H9 (cell line): ENCODE data around the gene PCSK1N. TPM values are rescaled to one million over a fixed set of nuclear protein-coding genes. Genes with fewer than 3 reads are reported as not detected.

Experiments
- DNase-seq: peaks from one replicate; pipeline ENCODE4 v3.0.0-alpha.2; 2017
- H2AFZ ChIP-seq: one replicate; pipeline ENCODE4 v1.6.1; 2013; ENCODE audit warnings: mild to moderate bottlenecking, low read length, control low read depth, moderate library complexity
- H2AK5ac ChIP-seq: 2 replicates; pipeline ENCODE4 v1.6.1; 2013; ENCODE audit warnings: low read length, control low read depth, mixed read lengths; ENCODE audit not compliant: insufficient read length
- H2BK120ac ChIP-seq: one replicate; pipeline ENCODE4 v1.6.1; 2013; ENCODE audit warnings: low read depth, mild to moderate bottlenecking, low read length, control low read depth, inconsistent platforms; ENCODE audit not compliant: poor library complexity, severe bottlenecking
- H2BK12ac ChIP-seq: 2 replicates; pipeline ENCODE4 v1.6.1; 2013; ENCODE audit warnings: low read length, control low read depth, mixed read lengths, low read depth; ENCODE audit not compliant: insufficient read length
- H2BK15ac ChIP-seq: 2 replicates; pipeline ENCODE4 v1.6.1; 2013; ENCODE audit warnings: low read depth, low read length, control low read depth
- H2BK20ac ChIP-seq: one replicate; pipeline ENCODE4 v1.6.1; 2013; ENCODE audit warnings: low read depth, mild to moderate bottlenecking, low read length, control low read depth, inconsistent platforms; ENCODE audit not compliant: poor library complexity, severe bottlenecking
- H2BK5ac ChIP-seq: 2 replicates; pipeline ENCODE4 v1.6.1; 2013; ENCODE audit warnings: low read length, control low read depth, mixed read lengths; ENCODE audit not compliant: insufficient read length
- H3K14ac ChIP-seq: 2 replicates; pipeline ENCODE4 v1.6.1; 2013; ENCODE audit warnings: low read length, control low read depth; ENCODE audit not compliant: insufficient read depth
- H3K18ac ChIP-seq: 2 replicates; pipeline ENCODE4 v1.6.1; 2013; ENCODE audit warnings: low read depth, mild to moderate bottlenecking, mixed read lengths, low read length, control low read depth; ENCODE audit not compliant: insufficient read length
- H3K23ac ChIP-seq: 2 replicates; pipeline ENCODE4 v1.6.1; 2013; ENCODE audit warnings: low read length, control low read depth, mixed read lengths, low read depth; ENCODE audit not compliant: insufficient read length
- H3K23me2 ChIP-seq: 2 replicates; pipeline ENCODE4 v1.6.1; 2013; ENCODE audit warnings: low read depth, mild to moderate bottlenecking, mixed read lengths, low read length, control low read depth; ENCODE audit not compliant: insufficient read length, poor library complexity, severe bottlenecking
- H3K27ac ChIP-seq: 2 replicates; pipeline ENCODE4 v1.5.1; 2013; ENCODE audit warnings: low read length, control low read depth, mixed read lengths, low read depth; ENCODE audit not compliant: insufficient read length
- H3K27me3 ChIP-seq: 2 replicates; pipeline ENCODE4 v1.6.1; 2013; ENCODE audit warnings: low read length, control low read depth, inconsistent platforms; ENCODE audit not compliant: insufficient read depth
- H3K4ac ChIP-seq: 2 replicates; pipeline ENCODE4 v1.6.1; 2013; ENCODE audit warnings: low read depth, mild to moderate bottlenecking, control low read depth, inconsistent platforms, low read length, moderate library complexity
- H3K4me1 ChIP-seq: 2 replicates; pipeline ENCODE4 v1.6.1; 2013; ENCODE audit warnings: low read length, control low read depth, inconsistent platforms; ENCODE audit not compliant: insufficient read depth
- H3K4me2 ChIP-seq: 2 replicates; pipeline ENCODE4 v1.6.1; 2013; ENCODE audit warnings: low read length, control low read depth, mixed read lengths; ENCODE audit not compliant: insufficient read length, insufficient read depth
- H3K56ac ChIP-seq: 2 replicates; pipeline ENCODE4 v1.6.1; 2013; ENCODE audit warnings: low read depth, mild to moderate bottlenecking, mixed read lengths, low read length, control low read depth; ENCODE audit not compliant: insufficient read length
- H3K79me1 ChIP-seq: 2 replicates; pipeline ENCODE4 v1.6.1; 2013; ENCODE audit warnings: low read depth, mild to moderate bottlenecking, moderate library complexity, low read length, control low read depth, inconsistent platforms; ENCODE audit not compliant: insufficient read depth, poor library complexity, severe bottlenecking
- H3K79me2 ChIP-seq: 2 replicates; pipeline ENCODE4 v1.6.1; 2013; ENCODE audit warnings: low read length, control low read depth, inconsistent platforms; ENCODE audit not compliant: insufficient read depth
- H3K9ac ChIP-seq: 2 replicates; pipeline ENCODE4 v1.6.1; 2013; ENCODE audit warnings: low read length, control low read depth, mixed read lengths; ENCODE audit not compliant: insufficient read length; ENCODE audit errors: extremely low read depth
- H3K9me3 ChIP-seq: one replicate; pipeline ENCODE4 v1.6.1; 2013; ENCODE audit warnings: low read depth, low read length, inconsistent platforms; ENCODE audit not compliant: control insufficient read depth
- H3T11ph ChIP-seq: one replicate; pipeline ENCODE4 v1.6.1; 2013; ENCODE audit warnings: mild to moderate bottlenecking, low read length, control low read depth, inconsistent platforms
- H4K20me1 ChIP-seq: one replicate; pipeline ENCODE4 v1.6.1; 2013; ENCODE audit not compliant: control insufficient read depth, insufficient read length, insufficient read depth
- H4K5ac ChIP-seq: 2 replicates; pipeline ENCODE4 v1.6.1; 2013; ENCODE audit warnings: low read depth, mild to moderate bottlenecking, mixed read lengths, low read length, control low read depth; ENCODE audit not compliant: insufficient read length
- H4K8ac ChIP-seq: replicated peaks from 2 replicates; pipeline ENCODE4 v1.6.1; 2013; ENCODE audit warnings: low read length, control low read depth, mixed read lengths, low read depth; ENCODE audit not compliant: insufficient read length
- H4K91ac ChIP-seq: 2 replicates; pipeline ENCODE4 v1.6.1; 2013; ENCODE audit warnings: low read depth, mild to moderate bottlenecking, moderate library complexity, mixed read lengths, low read length, control low read depth; ENCODE audit not compliant: insufficient read length
- H3K27ac Mint-ChIP-seq, 3 experiments: 2 replicates in 2 of 3; 3 replicates in 1 of 3; pipeline ENCODE4 v1.8.0; 2020 to 2021; ENCODE audit warnings: mixed read lengths in 3 of 3, mild to moderate bottlenecking in 1 of 3, moderate library complexity in 1 of 3
- H3K27me3 Mint-ChIP-seq: 2 replicates; pipeline ENCODE4 v1.8.0; 2021; ENCODE audit warnings: low read depth, mild to moderate bottlenecking, moderate library complexity, mixed read lengths
- H3K36me3 Mint-ChIP-seq, 3 experiments: 2 replicates in 2 of 3; 3 replicates in 1 of 3; pipeline ENCODE4 v1.8.0; 2020 to 2021; ENCODE audit warnings: low read depth in 3 of 3, mixed read lengths in 3 of 3; ENCODE audit not compliant: insufficient read depth in 1 of 3
- H3K4me1 Mint-ChIP-seq, 2 experiments: 2 replicates each; pipeline ENCODE4 v1.8.0; 2020; ENCODE audit warnings: mixed read lengths in 2 of 2
- H3K4me3 Mint-ChIP-seq, 2 experiments: 2 replicates in 1 of 2; 3 replicates in 1 of 2; pipeline ENCODE4 v1.8.0; 2020 to 2021; ENCODE audit warnings: mild to moderate bottlenecking in 2 of 2, mixed read lengths in 2 of 2, moderate library complexity in 1 of 2
- H3K9me3 Mint-ChIP-seq, 2 experiments: 2 replicates in 1 of 2; 3 replicates in 1 of 2; pipeline ENCODE4 v1.8.0; 2020; ENCODE audit warnings: mild to moderate bottlenecking in 2 of 2, mixed read lengths in 2 of 2, moderate library complexity in 1 of 2
- WGBS: extraction: QIAGEN DNeasy Blood & Tissue Kit; methylation state at CpG from one replicate; pipeline ENCODE4 v1.1.7; 2013; ENCODE audit warnings: missing lambda C conversion rate, low lambda C conversion rate, mixed read lengths; ENCODE audit not compliant: insufficient read length; ENCODE audit errors: extremely low coverage; 5-methylcytosine and 5-hydroxymethylcytosine counted together
- total RNA-seq: library from RNA; stranded (reverse); gene quantifications from 2 replicates; pipeline ENCODE4 v1.2.1, GENCODE V29; 2021
- TF ChIP-seq, protein P1 (sequence below): fragments of 200-600 bp; sonication (generic); conservative IDR thresholded peaks from 3 replicates; pipeline ENCODE4 v1.8.0; 2021; ENCODE audit warnings: antibody characterized with exemption, mild to moderate bottlenecking

PCSK1N gene
- total RNA-seq, 1 experiment from 2014 or later = 3.9 TPM

DNA sequence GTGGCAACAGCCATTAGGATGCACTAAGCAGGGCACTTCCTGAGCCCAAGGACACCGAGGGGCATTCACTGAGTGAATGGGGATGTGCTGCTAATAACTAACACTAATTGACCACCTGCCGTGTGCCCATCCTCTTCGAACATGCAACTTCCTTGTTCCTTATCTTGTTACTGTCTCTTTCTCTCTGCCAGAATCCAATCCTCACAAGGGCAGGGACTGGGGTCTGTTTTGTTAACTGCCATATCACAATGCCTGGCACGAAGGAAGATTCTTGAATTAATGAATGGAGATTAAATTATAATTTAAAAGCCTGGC, 7.8 kb downstream of the PCSK1N start:
- Histone ChIP-seq H2AK5ac (no peak overlapping the region), H3K9me3 (peaks cover 13% of the 10 kb centered on the region), H4K8ac (no peak overlapping the region), H4K20me1 (no peaks in the 10 kb centered on the region), H3K4me1 (no peaks in the 10 kb centered on the region), H2BK20ac (no peak overlapping the region), H2AFZ (no peak overlapping the region), H3K23me2 (no peaks in the 10 kb centered on the region), H2BK5ac (no peak overlapping the region), H4K5ac (no peak overlapping the region), H3K79me1 (no peaks in the 10 kb centered on the region), H3K56ac (no peak overlapping the region), H3K4ac (no peak overlapping the region), H2BK15ac (no peak overlapping the region), H2BK12ac (no peak overlapping the region), H3K79me2 (no peaks in the 10 kb centered on the region), H3K27ac (no peak overlapping the region), H3K14ac (no peak overlapping the region), H3K27me3 (no peaks in the 10 kb centered on the region; the same call in none of the 2 replicates), H3K23ac (no peak overlapping the region), H3T11ph (no peak overlapping the region), H3K9ac (no peak overlapping the region), H2BK120ac (no peak overlapping the region), H4K91ac (no peak overlapping the region), H3K18ac (no peak overlapping the region), H3K4me2 (peak overlapping the region; percentile 2)
- H3K27me3 Mint-ChIP-seq = peaks cover 30% of the 10 kb centered on the region
- peaks cover 0 to 6% of the 10 kb centered on the region in 2 experiments; a peak in 3 of 4 replicates for H3K4me1 Mint-ChIP-seq
- H3K9me3 Mint-ChIP-seq = peaks cover 62 to 77% of the 10 kb centered on the region in 2 experiments
- WGBS = no CpG with 5 or more reads among the region's 4 CpGs
- no peak for DNase-seq
- H3K27ac Mint-ChIP-seq = peak overlapping the region in 1 of 3 experiments; percentile 71; a peak in 1 of 7 replicates
- peaks cover 27 to 39% (median 34%) of the 10 kb centered on the region in 3 experiments for H3K36me3 Mint-ChIP-seq
- TF ChIP-seq, protein P1, sequence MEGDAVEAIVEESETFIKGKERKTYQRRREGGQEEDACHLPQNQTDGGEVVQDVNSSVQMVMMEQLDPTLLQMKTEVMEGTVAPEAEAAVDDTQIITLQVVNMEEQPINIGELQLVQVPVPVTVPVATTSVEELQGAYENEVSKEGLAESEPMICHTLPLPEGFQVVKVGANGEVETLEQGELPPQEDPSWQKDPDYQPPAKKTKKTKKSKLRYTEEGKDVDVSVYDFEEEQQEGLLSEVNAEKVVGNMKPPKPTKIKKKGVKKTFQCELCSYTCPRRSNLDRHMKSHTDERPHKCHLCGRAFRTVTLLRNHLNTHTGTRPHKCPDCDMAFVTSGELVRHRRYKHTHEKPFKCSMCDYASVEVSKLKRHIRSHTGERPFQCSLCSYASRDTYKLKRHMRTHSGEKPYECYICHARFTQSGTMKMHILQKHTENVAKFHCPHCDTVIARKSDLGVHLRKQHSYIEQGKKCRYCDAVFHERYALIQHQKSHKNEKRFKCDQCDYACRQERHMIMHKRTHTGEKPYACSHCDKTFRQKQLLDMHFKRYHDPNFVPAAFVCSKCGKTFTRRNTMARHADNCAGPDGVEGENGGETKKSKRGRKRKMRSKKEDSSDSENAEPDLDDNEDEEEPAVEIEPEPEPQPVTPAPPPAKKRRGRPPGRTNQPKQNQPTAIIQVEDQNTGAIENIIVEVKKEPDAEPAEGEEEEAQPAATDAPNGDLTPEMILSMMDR = no peak
- H3K4me3 Mint-ChIP-seq = peak overlapping the region in 1 of 2 experiments; percentile 46; a peak in 3 of 5 replicates
